ENCODE results near the gene KRTAP3-1. TPM values are rescaled to one million over a fixed set of nuclear protein-coding genes. Genes with fewer than 3 reads are reported as not detected.

The KRTAP3-1 gene
- total and polyA plus RNA-seq, 8 donors = not detected

GRCh38 chr17:41029633-41030245 is 20.8 kb upstream of the KRTAP3-1 start, which contains the start of gene KRTAP1-4:
Gene KRTAP1-4 (minus strand): TSS chr17:41030195. CDS start chr17:41030078, 117 bp downstream.
- no peak for TF ChIP-seq CTCF (IDR thresholded peaks at IDR 0.05)
- no peaks in the 10 kb centered on the region for H3K9me3 ChIP-seq
- ATAC-seq (no peak), DNase-seq (no peak)
- intact Hi-C loops (cut with DNase I) = no loop called here
- H3K4me3 ChIP-seq = no peak within 1 kb of the TSS
- H3K36me3 ChIP-seq = no peaks in the 10 kb centered on the region
- H3K27ac ChIP-seq = no peak within 1 kb of the TSS
- H3K27me3 ChIP-seq = peaks cover 0 to 21% of the 10 kb centered on the region in 2 donors
- H3K4me1 ChIP-seq = no peaks in the 10 kb centered on the region

- no peak for ATAC-seq
- no peaks in the 10 kb centered on the region for H3K9me3 ChIP-seq
- no peaks in the 10 kb centered on the region for H3K4me1 ChIP-seq
- no peak for TF ChIP-seq CTCF (IDR thresholded peaks at IDR 0.05)
- intact Hi-C loops (cut with DNase I) = no loop called here
- DNase-seq = peak in 1 of 4 donors; percentile 64
- no peak within 1 kb of the TSS for H3K4me3 ChIP-seq
- H3K36me3 ChIP-seq = no peaks in the 10 kb centered on the region
- no peak within 1 kb of the TSS for H3K27ac ChIP-seq
- H3K27me3 ChIP-seq = peaks cover 0 to 21% of the 10 kb centered on the region in 2 donors
These were observed 18.0 kb upstream of the KRTAP3-1 start, which contains the start of gene KRTAP1-5 for GRCh38 chr17:41026715-41027471. Gene KRTAP1-5 (minus strand): TSS chr17:41027208. CDS start chr17:41027155, 53 bp downstream.

- H3K4me3 ChIP-seq = no peak overlapping the region
- no peaks in the 10 kb centered on the region for H3K4me1 ChIP-seq
- H3K9me3 ChIP-seq = no peaks in the 10 kb centered on the region
- TF ChIP-seq CTCF (IDR thresholded peaks at IDR 0.05) = no peak
- DNase-seq (no peak), ATAC-seq (no peak)
- H3K27ac ChIP-seq = no peak overlapping the region
- no peaks in the 10 kb centered on the region for H3K36me3 ChIP-seq
- intact Hi-C loops (cut with DNase I) = no loop called here
- peaks cover 0 to 7% of the 10 kb centered on the region in 2 donors for H3K27me3 ChIP-seq
These were observed 15.8 kb upstream of the KRTAP3-1 start for GRCh38 chr17:41024697-41025096.

- intact Hi-C loops (cut with DNase I) = no loop called here
- no peak for ATAC-seq
- TF ChIP-seq CTCF (IDR thresholded peaks at IDR 0.05) = no peak
These were observed 11.4 kb upstream of the KRTAP3-1 start for GRCh38 chr17:41020336-41020735.

GRCh38 chr17:41019415-41019814 is 10.5 kb upstream of the KRTAP3-1 start:
- Histone ChIP-seq H3K27me3 (no peaks in the 10 kb centered on the region), H3K4me1 (no peaks in the 10 kb centered on the region), H3K4me3 (no peak overlapping the region), H3K9me3 (no peaks in the 10 kb centered on the region), H3K27ac (no peak overlapping the region), H3K36me3 (no peaks in the 10 kb centered on the region)
- intact Hi-C loops (cut with DNase I) = no loop called here
- ATAC-seq (no peak), DNase-seq (no peak)
- no peak for TF ChIP-seq CTCF (IDR thresholded peaks at IDR 0.05)

More at GRCh38 chr17:41020336-41020735, 11.4 kb upstream of the KRTAP3-1 start:
- Histone ChIP-seq H3K4me3 (no peak overlapping the region), H3K27ac (no peak overlapping the region), H3K9me3 (no peaks in the 10 kb centered on the region), H3K4me1 (no peaks in the 10 kb centered on the region), H3K27me3 (no peaks in the 10 kb centered on the region), H3K36me3 (no peaks in the 10 kb centered on the region)
- DNase-seq = no peak

Data from left lung (tissue), 10 donors.